Measurements from ENCODE around the gene MXD1. TPM values are rescaled to one million over a fixed set of nuclear protein-coding genes. Genes with fewer than 3 reads are reported as not detected.
"Not testable (repeated sequence)": the region's sequence is repeated elsewhere in the genome, so short reads cannot be mapped to it uniquely, and the experiment has no call there.

MXD1 gene
- total RNA-seq, 1 donor from 2014 or later, result 3.6 TPM

DNA sequence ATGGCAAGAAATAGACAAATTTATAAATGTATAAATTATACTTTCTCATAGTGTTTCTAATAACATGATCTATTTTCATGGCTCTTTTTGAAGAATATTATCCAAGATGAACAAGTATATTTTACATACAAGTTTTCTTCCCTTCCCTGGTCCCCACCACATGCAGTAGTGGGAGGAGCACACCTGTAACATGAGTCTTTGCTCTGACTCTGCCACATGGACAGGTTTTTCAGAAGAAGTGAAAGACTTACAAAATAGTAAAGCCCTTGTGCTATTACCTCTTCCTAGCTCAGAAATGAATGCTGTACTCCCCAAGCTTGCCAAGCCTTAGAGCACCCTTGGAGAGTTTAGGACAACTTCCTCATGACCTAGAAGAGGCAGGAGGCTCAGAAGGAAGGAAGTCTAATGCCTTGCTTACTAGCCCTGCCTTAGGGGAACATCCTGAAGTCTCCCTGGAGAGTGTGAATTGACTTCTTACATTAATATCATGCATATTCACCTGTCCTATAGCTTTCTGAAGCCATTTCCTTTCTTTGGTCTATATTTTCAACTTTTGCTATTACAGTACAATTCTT, 18.4 kb downstream of the MXD1 start:
- no peak for DNase-seq (ENCODE audit: low read depth)

DNA sequence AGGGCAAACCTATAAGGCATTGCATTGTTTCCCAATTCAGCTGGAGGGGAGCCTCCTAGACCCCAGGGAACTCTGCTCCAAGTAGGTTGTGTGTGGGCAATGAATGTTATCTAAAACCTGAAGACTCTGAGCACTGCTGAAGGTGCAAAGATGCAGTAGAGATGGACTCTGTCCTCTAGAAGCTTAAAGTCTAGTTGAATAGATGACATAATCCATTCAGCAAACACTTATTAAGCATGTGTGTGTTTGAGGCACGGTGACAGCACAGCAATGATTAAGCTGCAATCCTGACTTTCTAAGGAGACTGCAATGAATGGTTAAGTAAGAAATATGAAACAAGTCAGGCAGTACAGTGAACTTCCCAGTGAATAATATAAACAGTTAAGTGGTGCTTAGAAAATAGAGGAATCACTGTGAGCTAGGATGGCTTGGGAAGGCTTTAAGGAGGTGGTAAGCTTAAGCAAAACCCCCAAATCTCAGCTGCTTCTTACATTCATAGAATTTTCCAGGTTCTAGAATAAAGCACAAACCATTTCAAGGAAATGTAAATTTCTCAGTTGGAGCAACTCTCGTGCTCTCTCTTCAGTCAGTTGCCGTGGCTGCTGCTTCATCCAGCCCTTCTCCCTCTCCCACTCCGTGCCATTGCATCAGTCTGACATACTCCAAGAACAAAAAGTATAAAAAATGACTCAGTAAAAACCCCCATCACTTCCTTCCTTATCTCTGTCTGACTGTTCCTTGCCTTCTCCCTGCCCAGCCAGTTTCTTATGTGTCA, 19.1 kb downstream of the MXD1 start:
- DNase-seq (ENCODE audit: low read depth), result no peak

DNA sequence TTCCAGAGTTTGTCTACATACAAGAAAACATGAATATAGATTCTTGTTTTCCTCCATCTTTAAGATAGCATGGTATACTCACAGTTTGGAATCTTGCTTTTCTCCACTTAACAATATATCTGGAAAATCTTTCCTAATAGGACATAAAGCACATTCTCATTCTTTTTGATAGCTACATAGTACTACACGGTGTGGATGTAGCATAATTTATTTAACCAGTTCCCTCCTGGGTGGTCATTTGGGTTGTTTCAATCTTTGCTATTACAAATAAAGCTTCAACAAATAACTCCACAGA, 19.7 kb downstream of the MXD1 start:
- no peak for DNase-seq (ENCODE audit: low read depth)

DNA sequence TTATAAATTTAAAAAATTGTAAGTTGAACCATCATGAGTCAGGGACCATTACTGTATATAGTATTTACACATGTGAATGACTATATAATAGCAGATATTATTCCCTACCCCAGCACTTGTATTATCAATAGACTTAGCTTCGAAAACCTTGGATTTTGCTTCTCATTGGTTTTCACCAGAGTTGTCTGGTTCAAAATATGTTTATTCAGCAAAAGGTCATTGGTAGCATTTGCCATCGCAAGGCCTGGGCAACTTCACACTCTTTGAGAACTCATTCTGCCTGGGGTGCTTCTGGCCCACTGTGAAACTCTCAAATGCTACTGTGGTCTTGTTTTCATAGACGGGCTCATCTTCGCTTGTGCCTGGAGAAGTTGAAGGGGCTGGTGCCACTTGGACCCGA, 20.1 kb downstream of the MXD1 start:
- no peak for DNase-seq (ENCODE audit: low read depth)

DNA sequence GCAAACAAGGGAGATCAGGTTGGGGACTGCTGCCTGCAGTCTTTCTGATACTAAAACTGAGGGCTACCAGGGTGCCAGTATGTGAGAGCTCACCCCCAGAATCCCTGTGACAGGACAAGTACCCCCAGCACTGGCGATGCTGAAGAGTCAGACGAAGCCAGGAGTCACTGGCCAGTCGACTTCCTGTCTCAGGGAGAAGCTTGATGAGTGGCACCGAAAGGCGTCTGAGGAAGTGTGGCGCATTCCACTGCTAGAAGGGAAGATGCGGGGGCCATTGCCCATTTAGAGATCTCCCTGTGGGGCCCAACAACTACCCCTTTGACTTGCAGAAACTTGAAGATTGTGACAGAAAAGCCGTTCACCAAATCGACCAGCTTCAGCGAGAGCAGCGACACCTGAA, 22.0 kb downstream of the MXD1 start:
- DNase-seq (ENCODE audit: low read depth), result no peak

DNA sequence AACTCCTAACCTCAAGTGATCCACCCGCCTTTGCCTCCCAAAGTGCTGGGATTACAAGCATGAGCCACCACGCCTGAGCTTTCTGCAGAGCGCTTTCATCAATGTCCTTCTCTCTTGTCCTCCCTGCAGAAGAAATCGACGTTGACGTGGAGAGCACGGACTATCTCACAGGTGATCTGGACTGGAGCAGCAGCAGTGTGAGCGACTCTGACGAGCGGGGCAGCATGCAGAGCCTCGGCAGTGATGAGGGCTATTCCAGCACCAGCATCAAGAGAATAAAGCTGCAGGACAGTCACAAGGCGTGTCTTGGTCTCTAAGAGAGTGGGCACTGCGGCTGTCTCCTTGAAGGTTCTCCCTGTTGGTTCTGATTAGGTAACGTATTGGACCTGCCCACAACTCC, 23.1 kb downstream of the MXD1 start:
- DNase-seq (ENCODE audit: low read depth), result no peak

DNA sequence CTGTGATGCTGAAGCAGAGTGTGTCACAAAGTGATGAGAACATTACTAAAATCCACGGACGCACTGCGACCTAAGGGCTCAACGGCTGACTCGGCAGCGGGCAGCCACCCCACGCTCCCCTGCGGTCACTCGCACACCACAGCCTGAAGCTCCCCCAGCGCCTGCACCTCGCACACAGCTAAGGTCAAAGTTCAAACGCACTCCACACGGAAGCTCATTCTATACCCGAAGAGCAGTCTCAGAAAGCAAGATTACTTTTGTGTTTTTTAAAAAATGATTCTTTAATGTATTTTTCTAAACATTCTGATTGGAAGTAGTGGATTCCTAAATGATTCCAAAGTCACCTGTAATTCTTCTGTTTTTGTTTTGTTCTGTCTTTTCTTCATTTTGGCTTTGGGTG, 24.8 kb downstream of the MXD1 start:
- DNase-seq (ENCODE audit: low read depth), result no peak

DNA sequence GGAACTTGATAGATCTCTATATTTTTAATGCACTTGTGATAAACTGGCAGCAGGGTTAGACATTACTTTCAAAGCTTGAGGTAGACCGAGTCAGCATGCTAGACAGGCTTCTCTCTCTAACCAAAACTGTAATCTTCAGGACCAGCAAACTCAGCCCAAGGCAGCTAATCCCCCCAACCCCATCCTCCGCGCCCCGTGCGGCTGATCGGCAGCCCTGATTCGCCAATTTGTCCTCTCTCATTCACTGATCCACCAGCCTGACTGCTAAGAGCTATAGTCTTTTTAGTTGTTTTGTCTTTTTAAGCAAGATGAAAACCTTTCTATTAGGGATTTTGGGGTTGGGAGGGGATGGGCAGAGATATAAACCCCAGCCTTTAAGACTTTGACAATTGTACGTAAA, 25.8 kb downstream of the MXD1 start:
- DNase-seq (ENCODE audit: low read depth), result no peak

DNA sequence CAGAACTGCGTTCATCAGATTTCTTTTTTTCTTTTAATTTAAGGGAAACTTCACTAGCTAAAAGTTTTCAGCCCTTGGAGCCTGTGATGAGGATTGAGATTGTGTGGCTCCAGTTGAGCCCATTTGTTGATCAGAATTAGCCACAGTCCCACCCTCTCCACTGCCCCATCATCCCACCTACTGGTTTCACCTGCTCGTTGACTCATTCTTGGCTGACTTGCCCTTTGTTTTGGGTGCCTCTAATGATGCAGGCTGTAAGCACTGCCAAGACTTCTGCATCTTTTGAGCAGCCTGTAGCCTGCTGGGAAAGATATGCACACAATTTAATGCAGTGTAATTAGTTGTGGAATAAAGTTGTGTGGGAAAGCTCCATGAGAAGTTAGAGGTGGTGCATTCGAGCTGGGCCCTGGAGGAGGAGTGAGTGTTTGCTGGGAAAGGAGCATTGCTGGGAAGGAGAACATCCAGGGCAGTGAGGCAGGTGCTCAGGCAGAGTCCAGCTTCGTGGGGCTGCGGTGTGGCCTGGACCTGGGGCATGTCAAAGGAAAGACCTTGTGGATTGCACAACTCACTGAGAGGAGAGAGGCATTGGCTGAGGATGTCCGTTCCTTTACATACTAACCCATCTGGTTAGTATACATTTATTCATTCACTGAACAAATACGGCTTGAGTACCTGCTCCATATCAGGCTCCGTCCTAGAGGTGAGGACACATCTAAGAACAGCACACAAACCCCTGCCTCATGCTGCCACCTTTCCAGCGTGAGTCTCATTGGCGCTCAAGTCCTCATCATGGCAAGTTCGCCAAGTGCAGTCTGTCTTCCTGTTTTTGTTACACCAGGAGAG, 28.3 kb downstream of the MXD1 start:
- DNase-seq (ENCODE audit: low read depth), result no peak

DNA sequence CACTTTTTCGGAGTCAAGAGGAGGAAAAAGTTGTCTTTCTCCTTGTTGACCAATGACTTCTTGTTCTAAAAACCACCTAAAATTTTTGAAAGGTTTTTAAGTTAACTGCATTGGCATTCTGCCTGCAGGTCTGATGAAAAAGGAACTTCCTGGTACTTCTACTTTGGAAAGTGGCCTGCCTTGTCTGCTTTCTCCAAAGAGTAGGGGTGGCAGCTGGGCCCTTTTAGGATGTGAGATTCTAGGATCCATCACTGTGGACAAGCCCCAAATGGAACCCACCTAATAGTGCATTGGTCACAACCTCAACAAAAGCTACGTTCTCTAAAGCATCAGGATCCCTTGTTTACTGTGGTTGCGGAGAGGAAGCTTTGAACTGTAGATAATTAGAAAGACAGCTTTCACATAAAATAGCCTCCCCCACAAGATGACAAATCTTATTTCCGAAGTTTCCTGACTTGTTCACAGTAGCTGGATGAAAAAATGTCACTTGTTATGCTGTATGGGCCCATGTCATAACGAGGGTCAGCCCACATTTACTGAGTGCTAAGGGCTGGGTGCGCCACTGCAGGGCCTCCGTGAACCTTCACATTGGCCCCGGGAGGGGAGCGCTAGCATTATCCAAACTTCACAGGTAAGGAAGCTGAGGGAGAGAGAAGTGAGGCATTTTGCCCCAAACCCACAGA, 29.1 kb downstream of the MXD1 start:
- no peak for DNase-seq (ENCODE audit: low read depth)

DNA sequence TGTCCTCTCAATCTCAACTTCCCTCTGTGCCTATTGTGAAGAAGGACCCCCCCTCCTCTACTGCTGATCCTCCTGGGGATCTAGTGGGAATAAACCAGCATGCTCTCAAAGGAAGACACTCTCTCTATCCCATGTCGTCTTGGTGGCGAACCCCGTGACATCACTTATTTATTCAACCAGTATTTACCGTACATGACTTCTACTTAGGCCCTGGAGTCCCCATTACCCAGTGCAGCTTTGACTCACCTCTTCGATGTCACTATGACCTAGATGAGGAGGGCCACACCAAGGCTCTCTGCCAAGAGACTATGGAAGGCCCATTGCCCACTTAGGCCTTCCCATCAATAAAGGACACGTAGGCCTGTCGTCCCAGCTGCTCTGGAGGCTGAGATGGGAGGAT, 29.8 kb downstream of the MXD1 start:
- no peak for DNase-seq (ENCODE audit: low read depth)

DNA sequence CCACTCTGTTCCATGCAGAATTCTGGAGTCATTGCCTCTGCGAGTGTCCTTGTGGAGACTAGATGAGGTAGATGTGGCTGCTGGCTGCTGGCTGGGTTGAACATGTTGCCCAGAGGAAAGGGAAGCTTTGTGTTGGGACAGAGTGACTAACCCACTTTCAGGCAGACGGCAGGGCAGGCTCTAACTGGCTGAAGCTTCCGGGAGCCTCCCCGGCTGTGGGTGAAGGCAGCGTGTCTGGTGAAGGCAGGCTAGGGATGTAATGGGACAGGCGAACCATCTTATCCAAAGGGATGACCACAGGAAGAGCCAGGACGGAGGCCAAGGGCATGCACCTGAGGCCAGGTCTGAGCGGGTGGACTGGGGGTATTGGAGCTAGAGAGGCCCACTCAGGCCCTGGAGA, 30.5 kb downstream of the MXD1 start:
- no peak for DNase-seq (ENCODE audit: low read depth)

DNA sequence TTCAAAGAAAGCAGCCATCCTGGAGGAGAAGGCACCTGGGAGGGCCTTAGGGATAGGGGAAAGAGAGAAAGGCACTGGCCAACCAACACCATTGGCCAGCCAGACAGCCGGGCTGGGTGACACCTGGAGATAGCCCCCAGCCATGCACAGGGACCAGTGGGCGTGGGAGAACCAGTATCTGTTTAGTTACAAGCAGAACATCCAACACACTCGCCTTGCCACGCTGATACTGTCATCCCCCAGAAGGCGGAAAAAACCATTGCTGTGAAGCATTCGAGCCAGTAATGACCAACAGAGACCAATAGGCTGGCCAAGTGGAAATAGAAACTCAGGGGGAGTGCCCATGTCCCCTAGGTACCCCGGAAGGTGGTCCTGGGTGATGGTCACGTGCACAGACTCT, 31.0 kb downstream of the MXD1 start:
- DNase-seq (ENCODE audit: low read depth), result no peak

DNA sequence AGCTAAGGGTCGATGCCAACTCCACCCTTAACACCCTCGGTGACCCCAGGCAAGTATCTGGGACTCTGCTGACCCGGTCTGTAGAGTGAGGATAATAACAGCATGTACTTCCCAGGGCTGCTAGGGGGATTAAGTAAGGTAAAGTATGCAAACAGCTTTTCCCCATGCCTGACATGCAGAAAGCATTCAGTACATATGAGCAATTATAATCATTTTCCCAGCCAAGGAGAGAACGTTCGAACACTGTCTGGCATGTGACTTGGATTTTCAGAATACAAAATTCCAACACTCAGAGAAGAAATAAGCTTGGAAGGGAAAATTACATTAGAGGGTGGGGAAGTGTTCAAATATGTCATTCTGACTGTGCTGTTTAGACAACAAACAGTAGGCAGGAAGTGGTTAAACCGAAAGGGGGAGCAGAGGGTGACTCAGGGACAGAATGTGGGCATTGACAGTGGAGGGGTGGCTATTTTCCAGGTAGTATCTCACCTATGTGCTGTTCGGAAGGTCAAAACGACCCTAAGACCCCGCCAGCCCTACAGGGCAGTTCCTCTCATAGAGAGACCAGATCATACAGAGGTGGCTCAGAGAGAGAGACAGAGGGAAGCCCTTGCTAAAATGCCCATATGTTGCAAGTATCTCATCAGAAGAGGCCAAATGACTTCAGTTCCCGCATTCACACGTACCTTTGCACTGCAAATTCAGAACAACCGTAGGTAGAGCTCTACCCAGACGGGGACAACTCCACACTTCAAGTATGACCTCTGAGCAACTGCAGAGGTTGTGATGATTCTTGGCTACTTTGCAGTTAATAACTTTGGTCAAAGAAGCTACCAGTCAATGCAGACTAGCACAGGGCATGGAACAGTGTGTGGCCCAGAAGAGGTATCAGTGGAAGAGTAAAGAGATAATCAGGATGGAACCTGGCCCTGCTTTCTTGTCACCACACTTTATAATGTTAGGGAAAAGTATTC, 31.7 kb downstream of the MXD1 start:
- peak; percentile 11 for DNase-seq (ENCODE audit: low read depth)

DNA sequence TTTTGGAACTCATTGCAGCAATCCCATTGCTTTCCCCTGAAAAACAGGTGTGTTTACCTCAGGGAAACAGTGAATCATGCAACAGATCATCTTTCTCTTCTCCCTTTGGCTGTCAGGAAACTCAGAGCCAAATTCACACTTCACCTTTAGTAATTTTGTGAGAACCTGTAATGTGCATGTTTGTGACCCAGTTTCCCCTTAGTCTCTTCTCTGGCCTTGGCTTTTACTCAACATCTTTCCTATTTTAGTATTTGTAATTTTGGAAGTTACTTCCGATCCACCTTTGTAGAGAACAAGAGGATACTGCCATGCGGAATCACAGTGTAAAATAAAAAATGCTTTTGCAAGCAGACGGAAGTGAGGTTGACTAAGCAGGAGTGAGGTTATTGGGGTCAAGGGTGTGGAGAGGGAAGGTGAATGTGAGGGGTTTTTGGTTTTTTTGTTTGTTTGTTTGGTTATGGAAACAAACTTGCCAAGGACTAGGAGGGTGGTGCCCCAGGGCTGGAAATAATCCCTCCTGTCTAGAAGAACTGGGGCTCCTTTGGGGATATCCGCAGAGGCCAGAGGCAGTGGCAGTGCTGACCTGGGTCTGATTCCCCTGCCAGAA, 32.5 kb downstream of the MXD1 start:
- no peak for DNase-seq (ENCODE audit: low read depth)

DNA sequence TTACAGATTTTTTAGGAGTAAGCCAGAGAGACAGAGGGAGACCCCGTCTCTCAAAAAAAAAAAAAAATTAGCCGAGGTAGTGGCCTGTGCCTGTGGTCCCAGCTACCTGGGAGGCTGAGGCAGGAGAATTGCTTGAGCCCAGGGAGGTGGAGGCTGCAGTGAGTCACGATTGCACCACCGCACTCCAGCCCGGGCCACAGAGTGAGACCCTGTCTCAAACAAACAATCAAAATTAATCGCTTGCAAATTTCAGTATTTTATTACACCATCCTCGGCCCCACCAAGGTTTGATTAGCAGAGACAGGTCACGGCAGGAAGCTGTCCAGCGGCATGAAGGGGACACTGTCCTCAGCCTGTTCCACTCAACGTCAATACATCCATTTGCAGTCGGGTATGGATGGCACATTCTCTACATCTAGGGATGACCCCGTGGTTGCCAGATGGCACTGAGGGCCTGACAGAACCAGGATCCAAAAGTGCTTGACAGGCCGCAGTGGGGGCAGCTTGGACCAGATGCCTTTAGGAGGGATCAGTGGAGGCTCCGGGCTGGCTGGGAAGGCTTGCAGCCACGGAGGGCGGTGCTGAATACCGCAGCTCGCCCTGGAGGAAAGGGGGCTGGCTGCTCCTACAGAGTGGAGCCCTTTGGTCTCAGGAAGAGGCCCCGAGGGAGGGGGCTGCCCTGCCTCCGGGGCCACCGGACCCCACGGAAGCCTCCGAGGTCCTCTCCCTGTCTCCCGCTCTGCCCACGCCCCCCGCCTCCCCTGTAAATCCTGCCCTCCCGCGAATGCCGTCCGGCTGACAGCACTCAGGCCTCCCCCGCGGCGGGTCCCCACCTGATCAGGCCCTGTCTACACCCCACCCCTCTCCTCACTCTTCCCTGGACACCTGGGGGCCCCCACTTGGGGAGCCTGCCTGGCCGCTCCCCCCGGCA, 33.4 kb downstream of the MXD1 start:
- no peak for DNase-seq (ENCODE audit: low read depth)

DNA sequence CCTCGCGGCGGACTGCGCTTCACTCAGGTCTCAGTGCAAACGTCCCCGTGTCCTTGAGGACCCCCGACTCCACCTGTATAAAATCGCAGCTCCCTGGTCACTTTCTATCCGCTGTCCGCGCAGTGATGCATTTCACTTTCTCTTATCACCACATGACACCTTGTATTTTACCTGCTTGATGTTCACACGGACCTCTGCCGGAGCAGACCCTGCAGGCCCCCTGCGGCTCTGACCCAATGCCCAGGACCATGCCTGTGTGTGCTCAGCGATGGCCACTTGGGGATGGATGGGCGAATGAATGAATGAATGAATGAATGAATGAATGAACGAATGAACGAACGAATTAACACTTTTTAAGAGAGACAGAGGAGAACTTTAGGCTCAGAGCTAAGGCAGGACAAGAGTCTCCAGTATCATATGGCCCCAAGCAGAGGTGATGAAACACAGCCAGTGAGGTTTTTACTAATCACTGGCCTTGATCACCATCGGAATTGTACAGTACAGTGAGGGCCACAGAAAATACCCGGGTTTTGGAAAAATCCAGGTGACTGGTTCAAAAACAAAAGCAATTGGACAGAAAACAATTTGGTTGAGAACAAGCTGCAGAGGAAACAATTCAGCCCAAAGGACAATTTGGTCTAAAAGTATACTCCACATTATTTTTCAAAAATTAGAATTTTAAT, 34.2 kb downstream of the MXD1 start:
- DNase-seq (ENCODE audit: low read depth), result no peak

DNA sequence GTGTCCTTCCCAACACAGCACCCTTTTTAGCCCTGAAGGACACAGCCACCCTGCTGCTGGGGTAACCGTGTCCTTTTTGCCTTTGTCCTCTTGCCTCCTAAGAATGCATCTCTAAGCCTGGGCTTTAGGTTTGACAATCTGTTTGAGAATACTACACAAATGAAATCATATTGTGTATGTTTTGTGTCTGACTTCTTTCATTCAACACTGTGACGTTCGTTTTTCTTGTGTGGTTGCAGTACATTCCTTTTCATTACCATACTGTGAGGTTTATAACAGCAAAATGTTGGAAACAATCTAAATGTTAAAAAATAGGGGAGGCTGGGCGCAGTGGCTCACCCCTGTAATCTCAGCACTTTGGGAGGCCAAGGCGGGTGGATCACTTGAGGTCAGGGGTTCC, 35.3 kb downstream of the MXD1 start:
- no peak for DNase-seq (ENCODE audit: low read depth)

DNA sequence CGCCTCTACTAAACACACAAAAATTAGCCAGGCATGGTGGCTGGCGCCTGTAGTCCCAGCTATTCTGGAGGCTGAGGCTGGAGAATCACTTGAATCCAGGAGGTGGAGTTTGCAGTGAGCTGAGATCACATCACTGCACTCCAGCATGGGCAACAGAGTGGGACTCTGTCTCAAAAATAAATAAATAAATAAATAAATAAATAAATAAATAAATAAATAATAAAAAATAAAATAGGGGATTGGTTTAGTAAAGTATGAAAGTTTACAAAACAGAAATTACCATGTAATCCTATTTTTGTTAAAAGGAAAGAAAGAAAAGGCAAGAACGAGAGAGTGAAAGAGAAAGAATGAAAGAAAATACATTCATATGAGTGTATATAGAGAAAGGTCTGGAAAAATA, 35.8 kb downstream of the MXD1 start:
- DNase-seq (ENCODE audit: low read depth), result not testable (repeated sequence)
